SK-N-SH (cell line): ENCODE results near the gene ACTN4. TPM values are rescaled to one million over a fixed set of nuclear protein-coding genes. Genes with fewer than 3 reads are reported as not detected.
"Not testable (repeated sequence)": the region's sequence is repeated elsewhere in the genome, so short reads cannot be mapped to it uniquely, and the experiment has no call there.

ENCODE experiments used
- CTCF ChIA-PET: fragments of 300-600, 350-600 bp; formaldehyde crosslinking; extraction: SDS; loops from one replicate; lab custom pipeline; 2021; lab: Yijun Ruan, JAX
- POLR2A ChIA-PET: fragments of 350-600 bp; sonication (Branson Sonifier 250); formaldehyde crosslinking; extraction: SDS; loops from one replicate; lab custom pipeline; 2020; ENCODE audit warnings: antibody characterized with exemption, inconsistent platforms; lab: Yijun Ruan, JAX
- DNase-seq: peaks from one replicate; pipeline ENCODE4 v3.0.0; 2012
- H2AFZ ChIP-seq: fragments of 200-600 bp; sonication (generic); 2 replicates; pipeline ENCODE4 v1.8.1; 2016; ENCODE audit warnings: antibody characterized with exemption, mild to moderate bottlenecking, low read depth
- H3F3A ChIP-seq: fragments of 200-600 bp; sonication (generic); replicated peaks from 2 replicates; pipeline ENCODE3; 2016; ENCODE audit warnings: antibody characterized with exemption, mild to moderate bottlenecking; ENCODE audit not compliant: insufficient read depth
- H3K27ac ChIP-seq, 2 experiments: fragments of 200-500 bp in 1 of 2; fragments of 200-600 bp in 1 of 2; sonication (Bioruptor generic) in 1 of 2; sonication (generic), shearing (Covaris generic) in 1 of 2; 2 replicates each; pipeline versions ENCODE4 v1.5.1 to v1.6.1; 2014 to 2016; ENCODE audit warnings: low read depth in 2 of 2, inconsistent platforms in 1 of 2, low read length in 1 of 2, mild to moderate bottlenecking in 1 of 2, mixed read lengths in 1 of 2
- H3K27me3 ChIP-seq: fragments of 200-600 bp; sonication (generic), shearing (Covaris generic); 2 replicates; pipeline ENCODE4 v1.6.1; 2016; ENCODE audit warnings: mixed run types; ENCODE audit not compliant: insufficient read depth
- H3K36me3 ChIP-seq, 2 experiments: fragments of 200-500 bp in 1 of 2; fragments of 200-600 bp in 1 of 2; sonication (Bioruptor generic) in 1 of 2; sonication (generic) in 1 of 2; replicated peaks in 1 of 2; 2 replicates each; pipeline versions ENCODE3 to v1.5.1; 2014 to 2016; ENCODE audit warnings: low read length in 1 of 2, mild to moderate bottlenecking in 1 of 2; ENCODE audit not compliant: insufficient read depth in 2 of 2, control insufficient read depth in 1 of 2
- H3K4me1 ChIP-seq, 2 experiments: fragments of 200-500 bp in 1 of 2; fragments of 200-600 bp in 1 of 2; sonication (Bioruptor generic) in 1 of 2; sonication (generic), shearing (Covaris generic) in 1 of 2; 2 replicates each; pipeline versions ENCODE4 v1.5.1 to v1.6.1; 2014 to 2016; ENCODE audit warnings: low read depth in 1 of 2, low read length in 1 of 2, mixed run types in 1 of 2; ENCODE audit not compliant: insufficient read depth in 2 of 2, control insufficient read depth in 1 of 2
- H3K4me2 ChIP-seq: fragments of 200-600 bp; sonication (generic), shearing (Covaris generic); 2 replicates; pipeline ENCODE4 v1.6.1; 2017; ENCODE audit warnings: mixed run types
- H3K4me3 ChIP-seq, 2 experiments: fragments of 200-500 bp in 1 of 2; fragments of 200-600 bp in 1 of 2; sonication (Bioruptor generic) in 1 of 2; sonication (generic), shearing (Covaris generic) in 1 of 2; 2 replicates each; pipeline versions ENCODE4 v1.5.1 to v1.8.1; 2014 to 2016; ENCODE audit warnings: low read depth in 2 of 2, inconsistent platforms in 1 of 2, low read length in 1 of 2, mild to moderate bottlenecking in 1 of 2, mixed read lengths in 1 of 2, moderate library complexity in 1 of 2
- H3K79me2 ChIP-seq: fragments of 200-600 bp; sonication (generic); 2 replicates; pipeline ENCODE4 v1.8.1; 2017; ENCODE audit warnings: mild to moderate bottlenecking; ENCODE audit not compliant: insufficient read depth
- H3K9ac ChIP-seq: fragments of 200-600 bp; sonication (generic); 2 replicates; pipeline ENCODE4 v1.6.1; 2017; ENCODE audit warnings: mixed run types
- H3K9me2 ChIP-seq: fragments of 200-600 bp; sonication (generic); 2 replicates; pipeline ENCODE4 v1.6.1; 2017; ENCODE audit warnings: mixed run types
- H3K9me3 ChIP-seq: fragments of 200-600 bp; sonication (generic); 2 replicates; pipeline ENCODE4 v1.6.1; 2017; ENCODE audit warnings: mixed run types, mild to moderate bottlenecking, moderate library complexity
- H4K20me1 ChIP-seq: fragments of 200-600 bp; sonication (generic); 2 replicates; pipeline ENCODE4 v1.6.1; 2017; ENCODE audit warnings: mild to moderate bottlenecking, mixed run types; ENCODE audit not compliant: insufficient read depth
- CHD2 ChIP-seq: fragments of 150-350 bp; IDR thresholded peaks from 2 replicates; pipeline ENCODE4 v1.6.1; 2018; ENCODE audit warnings: low read length; ENCODE audit not compliant: partially characterized antibody
- FOSL2 ChIP-seq: IDR thresholded peaks from 2 replicates; pipeline ENCODE4 v1.4.0; 2012; ENCODE audit warnings: low read depth, mild to moderate bottlenecking, moderate library complexity, borderline replicate concordance
- FOXM1 ChIP-seq: IDR thresholded peaks from 2 replicates; pipeline ENCODE4 v1.4.0; 2012; ENCODE audit warnings: low read depth, mild to moderate bottlenecking
- GATA2 ChIP-seq: sonication (generic); formaldehyde crosslinking; IDR thresholded peaks from 2 replicates; pipeline ENCODE4 v1.5.0; 2020; ENCODE audit warnings: mild to moderate bottlenecking, missing genetic modification reagents
- IRF3 ChIP-seq: fragments of 150-350 bp; IDR thresholded peaks from 2 replicates; pipeline ENCODE4 v1.6.1; 2016; ENCODE audit warnings: mild to moderate bottlenecking, low read depth, low read length
- MEF2A ChIP-seq: IDR thresholded peaks from 2 replicates; pipeline ENCODE4 v1.4.0; 2012; ENCODE audit warnings: low read depth, borderline replicate concordance
- MXI1 ChIP-seq: IDR thresholded peaks from 2 replicates; pipeline ENCODE4 v1.6.1; 2012; ENCODE audit warnings: mild to moderate bottlenecking, low read depth, low read length, improper control_type of control experiment
- POLR2AphosphoS5 ChIP-seq: IDR thresholded peaks from 2 replicates; pipeline ENCODE4 v1.6.1; 2012; ENCODE audit warnings: low read depth, low read length
- RAD21 ChIP-seq: IDR thresholded peaks from 2 replicates; pipeline ENCODE4 v1.6.1; 2012; ENCODE audit warnings: mild to moderate bottlenecking, low read length
- RFX5 ChIP-seq: IDR thresholded peaks from 2 replicates; pipeline ENCODE4 v1.6.1; 2012; ENCODE audit warnings: mild to moderate bottlenecking, improper control_type of control experiment, low read length
- RXRA ChIP-seq: IDR thresholded peaks from 2 replicates; pipeline ENCODE4 v1.4.0; 2012; ENCODE audit warnings: low read depth, mild to moderate bottlenecking, borderline replicate concordance
- TAF1 ChIP-seq: IDR thresholded peaks from 2 replicates; pipeline ENCODE4 v1.6.1; 2012; ENCODE audit warnings: low read depth, mild to moderate bottlenecking, low read length, moderate library complexity, borderline replicate concordance
- TCF12 ChIP-seq: IDR thresholded peaks from 2 replicates; pipeline ENCODE4 v1.4.0; 2012
- WGBS: methylation state at CpG from one replicate; pipeline ENCODE4 v1.1.6; 2017; ENCODE audit warnings: low lambda C conversion rate; 5-methylcytosine and 5-hydroxymethylcytosine counted together
- polyA plus RNA-seq, 3 experiments: library from polyadenylated mRNA; depleted of rRNA; stranded (reverse); fragments of >200 nt; gene quantifications; 2 replicates each; pipeline ENCODE4 v1.2.3, GENCODE V29; 2012

The ACTN4 gene
- polyA plus RNA-seq, 1 of the 3 experiments (the other 2 are of a cell fraction), result 598 TPM

GRCh38 chr19:38626401-38626800 is 21.0 kb upstream of the ACTN4 start:
- H3K4me3 ChIP-seq, result no peak overlapping the region
- ChIA-PET CTCF (interaction anchor here (1.4 to 2.4 kb wide), 2 partner anchors 9 to 11 kb away, joined by 3 to 14 read pairs; no protein-coding TSS in a partner anchor), POLR2A (no interaction called here)
- H3K9me3 ChIP-seq, result no peaks in the 10 kb centered on the region
- TF ChIP-seq CHD2, result no peak
- no peak for TF ChIP-seq POLR2AphosphoS5
- no peak for TF ChIP-seq MXI1
- no peak for TF ChIP-seq IRF3
- TF ChIP-seq TCF12, result no peak
- no peaks in the 10 kb centered on the region for H4K20me1 ChIP-seq
- H3K9ac ChIP-seq, result no peak overlapping the region
- H3K9me2 ChIP-seq, result no peaks in the 10 kb centered on the region
- no peaks in the 10 kb centered on the region for H3F3A ChIP-seq
- no peak overlapping the region for H3K4me2 ChIP-seq
- no peak for DNase-seq
- no peaks in the 10 kb centered on the region for H3K4me1 ChIP-seq
- no peak overlapping the region for H2AFZ ChIP-seq
- H3K79me2 ChIP-seq, result peaks cover 5% of the 10 kb centered on the region; the same call in 1 of the 2 replicates
- WGBS, result 98% methylated on average over 4 of the region's 4 CpGs
- no peaks in the 10 kb centered on the region for H3K27me3 ChIP-seq
- no peak overlapping the region for H3K27ac ChIP-seq
- H3K36me3 ChIP-seq, result peaks cover 26 to 50% of the 10 kb centered on the region in 2 experiments

GRCh38 chr19:38629568-38629967 is 17.9 kb upstream of the ACTN4 start:
- no peak for TF ChIP-seq TAF1
- no peak for TF ChIP-seq MEF2A
- no peak for TF ChIP-seq RFX5
- no peak for TF ChIP-seq FOXM1
- TF ChIP-seq RAD21, result no peak
- no peak for TF ChIP-seq IRF3
- no peak for TF ChIP-seq RXRA
- no peak for TF ChIP-seq FOSL2
- no peak for TF ChIP-seq GATA2
- no peak for TF ChIP-seq POLR2AphosphoS5
- Histone ChIP-seq H3K9me3 (no peaks in the 10 kb centered on the region), H3K79me2 (no peaks in the 10 kb centered on the region), H4K20me1 (no peaks in the 10 kb centered on the region), H3K36me3 (peaks cover 14 to 43% of the 10 kb centered on the region in 2 experiments), H3K4me2 (no peak overlapping the region), H3K4me3 (no peak overlapping the region), H3K9me2 (no peaks in the 10 kb centered on the region), H2AFZ (no peak overlapping the region), H3K4me1 (no peaks in the 10 kb centered on the region), H3K27me3 (no peaks in the 10 kb centered on the region), H3F3A (peaks cover 2% of the 10 kb centered on the region), H3K9ac (no peak overlapping the region), H3K27ac (no peak overlapping the region)
- no peak for DNase-seq
- ChIA-PET POLR2A (no interaction called here), CTCF (interaction anchor here (0.6 to 1.5 kb wide), 4 partner anchors 49 to 125 kb away, joined by 3 to 6 read pairs (median 3); no protein-coding TSS in a partner anchor)
- 96% methylated on average over 6 of the region's 6 CpGs for WGBS

- H3K4me2 ChIP-seq, H3K27ac ChIP-seq, H3F3A ChIP-seq, H3K9ac ChIP-seq, H3K27me3 ChIP-seq, H3K4me1 ChIP-seq, POLR2A ChIA-PET, H3K79me2 ChIP-seq, H3K4me3 ChIP-seq, CTCF ChIA-PET, H4K20me1 ChIP-seq, H3K9me2 ChIP-seq, H3K9me3 ChIP-seq, H2AFZ ChIP-seq, DNase-seq: not testable (repeated sequence)
- 68% methylated on average over 10 of the region's 11 CpGs for WGBS
- H3K36me3 ChIP-seq, result peaks cover 22 to 47% of the 10 kb centered on the region in 2 experiments
Measured at GRCh38 chr19:38631301-38631700, 16.1 kb upstream of the ACTN4 start.

GRCh38 chr19:38631811-38632475 is 15.5 kb upstream of the ACTN4 start:
- H4K20me1 ChIP-seq, H3K27me3 ChIP-seq, H3K27ac ChIP-seq, CTCF ChIA-PET, POLR2A ChIA-PET, DNase-seq, H3K9ac ChIP-seq, H3K79me2 ChIP-seq, H3K4me1 ChIP-seq, H3K9me3 ChIP-seq, H3K9me2 ChIP-seq, H3K4me2 ChIP-seq, H2AFZ ChIP-seq, H3K4me3 ChIP-seq, H3F3A ChIP-seq: not testable (repeated sequence)
- WGBS, result 71% methylated on average over 7 of the region's 7 CpGs
- peaks cover 24 to 47% of the 10 kb centered on the region in 2 experiments for H3K36me3 ChIP-seq
